KOPT-K1 (cell line): ENCODE results near the gene LHFPL3.

Experiments
- H3K27ac ChIP-seq: fragments of 200-600 bp; sonication (generic); 2 replicates; pipeline ENCODE4 v1.5.1; 2016; ENCODE audit warnings: antibody characterized with exemption, mild to moderate bottlenecking, low read depth, low read length; ENCODE audit not compliant: poor library complexity, severe bottlenecking
- H3K36me3 ChIP-seq: fragments of 200-600 bp; sonication (generic); 2 replicates; pipeline ENCODE4 v1.5.1; 2017; ENCODE audit warnings: antibody characterized with exemption, mild to moderate bottlenecking, low read length, moderate library complexity; ENCODE audit not compliant: insufficient read depth
- H3K9me3 ChIP-seq: fragments of 200-600 bp; sonication (generic); 2 replicates; pipeline ENCODE4 v1.5.1; 2017; ENCODE audit warnings: antibody characterized with exemption, low read length, mild to moderate bottlenecking; ENCODE audit not compliant: insufficient read depth, poor library complexity, severe bottlenecking

LHFPL3 gene

DNA sequence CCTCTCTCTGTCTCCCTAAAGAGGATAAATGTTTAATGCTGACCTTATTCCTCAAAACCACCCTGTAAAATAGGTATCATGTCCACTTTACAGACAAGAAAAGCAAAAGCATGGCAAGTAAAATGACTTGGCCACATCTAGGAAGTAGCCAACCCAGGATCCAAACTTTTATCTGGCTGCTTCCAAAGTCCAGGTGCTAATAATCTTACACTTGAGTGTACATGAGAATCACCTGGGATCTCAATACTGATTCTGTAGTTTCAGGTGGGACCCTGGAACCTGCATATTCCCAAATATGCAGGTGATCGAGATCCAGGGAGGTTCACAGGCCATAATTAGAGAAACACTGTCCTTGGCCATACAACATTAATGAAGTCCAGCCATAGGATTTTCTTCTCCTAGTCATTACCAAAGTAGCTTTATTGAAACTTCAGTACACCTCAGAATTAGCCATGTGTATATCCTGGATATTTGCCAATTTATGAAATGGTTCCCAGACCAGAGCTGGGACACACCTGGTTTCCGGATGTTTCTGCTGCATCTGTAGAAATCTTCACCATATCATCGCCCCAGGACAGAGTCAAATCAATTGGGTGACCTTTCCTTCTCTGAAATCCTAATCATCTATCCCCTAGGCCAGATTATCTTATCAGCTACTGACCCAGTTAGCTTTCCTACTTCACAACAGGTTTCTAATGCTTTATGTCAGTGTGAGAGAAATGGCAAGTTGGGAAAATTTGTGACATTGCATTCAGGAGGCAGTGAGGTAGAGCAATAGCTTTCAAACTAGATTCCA is 566.5 kb downstream of the LHFPL3 start:
- no peaks in the 10 kb centered on the region for H3K36me3 ChIP-seq
- H3K9me3 ChIP-seq: no peaks in the 10 kb centered on the region
- H3K27ac ChIP-seq: no peak overlapping the region

DNA sequence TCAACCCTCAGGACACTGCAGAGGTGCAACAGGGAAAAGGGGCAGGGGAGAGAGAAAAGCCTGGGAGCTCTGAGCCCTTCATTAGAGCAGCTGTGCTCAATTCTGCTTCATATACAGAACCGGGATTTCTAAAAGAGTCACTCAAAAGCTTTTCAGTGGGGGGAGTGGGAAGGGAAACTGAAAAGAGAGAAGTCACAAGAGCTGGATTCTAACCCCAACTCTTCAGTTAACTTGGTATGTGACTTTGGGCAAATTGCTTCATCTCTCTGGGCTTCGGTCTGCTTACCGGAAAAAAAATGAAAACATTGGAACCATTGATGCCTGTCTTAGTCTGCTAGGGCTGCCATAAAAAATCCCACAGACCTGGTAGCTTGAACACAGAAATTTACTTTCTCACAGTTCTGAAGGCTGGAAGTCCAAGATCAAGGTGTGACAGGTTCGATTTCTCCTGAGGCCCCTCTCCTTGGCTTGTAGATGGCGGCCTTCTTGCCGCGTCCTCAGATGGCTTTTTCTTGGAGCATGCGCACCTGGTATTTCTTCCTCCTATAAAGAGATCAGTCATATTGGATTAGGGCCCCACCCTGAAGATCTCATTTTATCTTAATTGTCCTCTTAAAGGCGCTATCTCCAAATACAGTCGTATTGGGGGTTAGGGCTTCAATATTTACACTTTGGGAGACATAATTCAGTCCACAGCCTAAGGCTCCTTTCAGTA is 567.3 kb downstream of the LHFPL3 start:
- Histone ChIP-seq H3K9me3 (no peaks in the 10 kb centered on the region), H3K27ac (no peak overlapping the region), H3K36me3 (no peaks in the 10 kb centered on the region)

DNA sequence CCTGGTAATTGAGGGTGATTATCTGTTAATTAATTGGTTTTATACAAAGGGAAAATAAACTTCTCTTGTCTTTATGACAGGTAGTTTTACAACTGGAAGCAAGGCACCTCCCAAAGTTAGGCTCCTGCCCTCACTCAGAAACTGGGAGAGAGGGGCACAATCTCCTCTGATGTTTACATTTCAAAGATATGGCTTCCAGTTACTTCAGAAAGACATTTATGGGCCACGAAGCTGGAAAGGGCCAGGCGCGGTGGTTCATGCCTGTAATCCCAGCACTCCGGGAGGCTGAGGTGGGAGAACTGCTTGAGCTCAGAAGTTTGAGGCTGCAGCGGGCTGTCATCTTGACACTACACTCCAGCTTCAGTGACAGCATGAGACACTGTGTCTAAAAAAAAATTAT is 570.0 kb downstream of the LHFPL3 start:
- Histone ChIP-seq H3K36me3 (no peaks in the 10 kb centered on the region), H3K9me3 (no peaks in the 10 kb centered on the region), H3K27ac (no peak overlapping the region)

DNA sequence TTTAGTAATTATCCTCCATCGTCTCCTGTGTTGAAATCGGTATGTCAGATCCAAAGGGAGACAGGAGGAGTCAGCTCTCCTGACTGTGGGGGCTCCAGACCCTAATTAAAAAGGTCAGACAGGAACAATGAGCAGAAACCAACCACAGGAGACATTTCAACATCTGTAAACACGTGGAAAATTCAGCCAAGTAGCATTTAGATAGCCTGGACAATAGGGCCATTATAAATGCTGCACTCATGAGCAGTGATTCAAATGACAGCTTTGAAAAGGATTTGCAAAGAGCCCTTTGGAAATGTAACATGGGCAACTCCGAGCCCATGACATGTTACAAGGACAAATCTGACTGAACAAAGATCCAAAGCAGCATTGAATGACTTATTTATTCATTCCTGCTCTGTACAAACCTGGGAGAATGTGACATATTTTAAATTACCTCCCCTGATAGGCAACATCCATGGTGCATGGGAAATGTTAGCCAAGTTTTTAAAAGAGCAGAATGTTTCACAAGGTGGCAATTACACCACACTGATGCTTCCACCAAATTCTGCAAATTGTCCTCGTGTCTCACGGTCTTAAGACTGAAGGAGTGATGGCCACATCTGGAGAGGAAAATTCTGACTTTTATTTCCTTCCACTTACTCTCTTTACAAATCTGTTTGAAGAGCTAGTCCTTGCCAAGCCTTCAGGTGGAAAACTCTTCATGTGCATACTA is 572.3 kb downstream of the LHFPL3 start:
- Histone ChIP-seq H3K36me3 (no peaks in the 10 kb centered on the region), H3K9me3 (no peaks in the 10 kb centered on the region), H3K27ac (no peak overlapping the region)

DNA sequence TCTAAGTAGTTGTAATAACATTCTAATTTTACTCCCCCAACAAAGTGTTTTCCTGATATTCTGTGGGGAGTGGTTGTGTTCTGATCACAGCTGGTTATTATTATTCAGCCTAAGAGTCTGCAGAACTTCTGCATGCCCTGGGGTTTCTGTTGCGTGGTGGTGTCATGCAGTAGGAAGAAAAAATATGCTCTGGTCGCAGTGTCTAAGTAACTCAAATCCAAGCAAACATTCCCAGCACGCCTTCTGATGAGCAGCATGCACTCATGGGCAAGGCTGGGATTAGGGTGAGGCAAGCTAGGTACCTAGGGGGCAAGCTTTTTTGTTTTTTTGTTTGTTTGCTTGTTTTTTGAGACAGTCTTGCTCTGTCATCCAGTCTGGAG is 572.8 kb downstream of the LHFPL3 start:
- no peaks in the 10 kb centered on the region for H3K36me3 ChIP-seq
- no peak overlapping the region for H3K27ac ChIP-seq

DNA sequence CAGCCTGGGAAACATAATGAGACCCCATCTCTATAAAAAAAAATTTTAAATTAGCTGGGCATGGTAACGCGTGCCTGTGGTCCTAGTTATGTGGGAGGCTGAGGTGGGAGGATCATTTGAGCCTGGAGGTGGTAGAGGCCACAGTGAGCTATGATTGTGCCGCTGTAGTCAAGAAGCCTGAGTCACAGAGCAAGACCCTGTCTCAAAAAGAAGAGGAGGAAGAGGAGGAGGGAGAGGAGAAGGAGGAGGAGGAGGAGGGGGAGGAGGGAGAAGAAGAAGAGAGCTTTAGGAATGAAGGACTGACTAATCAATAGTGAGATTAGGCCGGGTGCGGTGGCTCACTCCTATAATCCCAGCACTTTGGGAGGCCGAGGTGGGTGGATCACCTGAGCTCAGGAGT is 573.8 kb downstream of the LHFPL3 start:
- H3K27ac ChIP-seq: no peak overlapping the region
- H3K9me3 ChIP-seq: no peaks in the 10 kb centered on the region
- no peaks in the 10 kb centered on the region for H3K36me3 ChIP-seq

More for the DNA sequence above, 572.8 kb downstream of the LHFPL3 start:
- no peaks in the 10 kb centered on the region for H3K9me3 ChIP-seq

DNA sequence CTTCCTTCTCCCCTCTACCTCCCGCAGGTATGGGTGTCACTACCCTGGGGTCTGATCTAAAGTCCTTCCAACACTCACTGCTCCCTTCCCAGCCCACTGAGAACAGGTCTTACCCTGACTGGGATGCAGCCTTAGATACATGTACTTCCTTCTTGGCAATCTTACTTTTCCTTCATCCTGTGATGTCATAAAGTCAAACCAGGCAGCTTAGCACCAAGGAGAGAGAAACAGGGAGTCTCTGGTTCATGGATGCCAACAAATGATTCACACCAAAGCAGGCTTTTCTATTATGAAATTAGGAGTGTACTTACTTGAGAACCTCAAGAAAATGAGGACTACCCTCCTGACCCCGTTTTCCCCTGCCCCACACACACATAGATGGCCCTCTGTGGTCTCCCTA is 574.6 kb downstream of the LHFPL3 start:
- Histone ChIP-seq H3K36me3 (no peaks in the 10 kb centered on the region), H3K9me3 (no peaks in the 10 kb centered on the region), H3K27ac (no peak overlapping the region)

DNA sequence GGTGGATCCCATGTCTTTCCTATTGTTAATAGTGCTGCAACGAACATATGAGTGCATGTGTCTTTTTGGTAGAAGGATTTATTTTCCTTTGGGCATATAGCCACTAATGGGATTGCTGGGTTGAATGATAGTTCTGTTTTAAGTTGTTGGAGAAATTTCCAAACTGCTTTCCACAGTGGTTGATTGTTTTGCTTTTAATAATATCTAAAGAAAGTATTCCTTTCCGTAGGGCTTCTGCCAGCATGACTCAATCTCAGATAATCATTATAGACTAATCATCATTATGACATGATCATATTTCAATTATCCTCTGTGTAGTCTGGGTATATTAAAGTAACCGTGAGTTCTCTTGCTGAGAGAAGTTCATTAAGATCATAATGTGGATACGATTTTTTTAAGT is 575.4 kb downstream of the LHFPL3 start:
- no peaks in the 10 kb centered on the region for H3K9me3 ChIP-seq
- H3K36me3 ChIP-seq: no peaks in the 10 kb centered on the region
- H3K27ac ChIP-seq: no peak overlapping the region

DNA sequence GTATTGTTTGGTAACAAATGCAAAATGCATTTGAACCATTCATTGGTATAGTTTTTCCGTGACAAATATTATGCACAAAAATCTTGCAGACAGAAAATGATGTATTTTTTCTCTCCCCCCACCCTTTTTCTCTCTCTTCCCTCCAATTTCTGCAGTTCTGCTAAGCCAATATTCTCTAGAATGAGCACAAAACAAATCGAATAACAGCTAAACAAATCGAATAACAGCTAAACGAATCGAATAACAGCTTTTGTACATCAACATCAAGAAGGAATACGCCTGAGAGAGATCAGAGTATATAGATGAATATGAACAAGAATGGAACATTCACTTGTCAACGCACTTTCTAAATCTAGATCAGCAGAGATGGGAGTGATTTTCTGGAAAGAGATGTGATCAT is 577.6 kb downstream of the LHFPL3 start:
- no peak overlapping the region for H3K27ac ChIP-seq
- H3K9me3 ChIP-seq: no peaks in the 10 kb centered on the region
- no peaks in the 10 kb centered on the region for H3K36me3 ChIP-seq

DNA sequence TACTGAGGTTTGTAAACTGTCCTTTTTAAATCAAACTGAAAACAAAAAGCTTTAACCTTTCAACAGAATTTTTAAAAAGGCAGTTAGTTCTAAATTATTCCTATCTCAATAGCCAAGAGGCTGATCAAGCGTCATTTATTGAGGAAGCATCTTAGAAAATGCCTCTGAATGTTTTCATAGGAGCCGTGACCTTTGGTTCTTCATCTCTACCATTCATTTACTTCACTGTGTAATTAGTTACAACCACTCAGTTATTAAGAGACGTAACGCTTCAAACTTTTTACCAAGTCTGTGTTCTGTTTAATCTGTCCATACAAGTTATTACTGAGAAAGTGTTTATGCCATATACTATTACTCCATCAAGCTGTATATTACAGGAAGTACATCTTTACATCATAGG is 578.2 kb downstream of the LHFPL3 start:
- Histone ChIP-seq H3K36me3 (no peaks in the 10 kb centered on the region), H3K27ac (no peak overlapping the region), H3K9me3 (no peaks in the 10 kb centered on the region)

DNA sequence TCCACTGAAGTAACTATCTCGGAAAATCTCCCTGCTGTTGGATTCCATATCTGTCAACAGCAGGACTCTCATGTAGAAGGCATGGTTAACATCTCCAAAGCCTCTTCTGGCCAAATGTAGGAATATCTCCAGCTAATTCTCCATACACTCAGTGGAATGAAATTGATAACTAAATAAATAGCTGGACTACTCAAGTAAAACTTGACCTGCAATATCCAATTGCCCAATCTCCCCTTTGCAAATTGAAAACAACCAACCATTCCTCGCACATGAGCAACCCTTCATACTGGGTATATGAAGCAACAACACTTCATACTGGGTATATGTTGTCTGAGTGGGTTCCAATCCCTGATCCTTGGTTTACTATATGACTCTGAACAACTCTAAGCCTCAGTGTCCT is 580.2 kb downstream of the LHFPL3 start:
- Histone ChIP-seq H3K9me3 (no peaks in the 10 kb centered on the region), H3K27ac (no peak overlapping the region), H3K36me3 (no peaks in the 10 kb centered on the region)

DNA sequence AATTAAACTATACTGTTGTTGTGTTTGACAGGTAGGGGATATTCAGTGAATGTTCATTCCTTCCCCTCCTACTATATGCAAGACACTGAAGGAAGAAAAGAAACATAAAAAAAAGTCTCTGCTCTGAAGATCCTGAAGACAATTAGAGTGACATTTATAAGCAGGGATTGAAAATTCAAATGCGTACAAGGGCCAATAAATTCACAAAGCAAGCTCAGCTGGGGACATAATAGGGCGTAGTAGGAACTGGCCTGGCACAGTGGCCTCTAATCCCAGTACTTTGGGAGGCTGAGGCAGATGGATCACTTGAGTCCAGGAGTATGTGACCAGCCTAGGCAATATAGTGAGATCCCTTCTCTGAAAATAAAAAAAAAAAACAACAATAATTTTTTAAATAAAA is 580.7 kb downstream of the LHFPL3 start:
- Histone ChIP-seq H3K27ac (no peak overlapping the region), H3K9me3 (no peaks in the 10 kb centered on the region), H3K36me3 (no peaks in the 10 kb centered on the region)

DNA sequence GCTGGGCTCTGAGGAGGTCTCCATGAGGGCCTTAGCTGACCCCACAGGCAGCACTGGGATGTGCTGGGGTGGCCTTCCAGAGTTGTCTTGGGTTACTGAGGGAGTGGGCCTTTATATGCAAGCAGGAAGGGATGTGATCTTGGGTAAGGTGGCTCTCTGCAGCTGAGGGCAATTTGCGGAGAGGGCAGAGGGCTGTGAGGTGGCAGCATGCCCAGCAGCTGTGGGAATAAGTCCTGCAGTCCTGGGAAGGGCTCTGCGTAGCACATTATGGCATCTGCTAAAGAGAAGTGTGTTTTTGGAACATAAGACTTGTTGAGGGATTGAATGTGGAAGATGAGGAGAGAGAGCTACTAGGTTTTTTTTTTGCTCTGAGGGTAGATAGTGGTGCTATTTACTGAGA is 586.0 kb downstream of the LHFPL3 start:
- H3K27ac ChIP-seq: no peak overlapping the region
- no peaks in the 10 kb centered on the region for H3K36me3 ChIP-seq
- no peaks in the 10 kb centered on the region for H3K9me3 ChIP-seq

DNA sequence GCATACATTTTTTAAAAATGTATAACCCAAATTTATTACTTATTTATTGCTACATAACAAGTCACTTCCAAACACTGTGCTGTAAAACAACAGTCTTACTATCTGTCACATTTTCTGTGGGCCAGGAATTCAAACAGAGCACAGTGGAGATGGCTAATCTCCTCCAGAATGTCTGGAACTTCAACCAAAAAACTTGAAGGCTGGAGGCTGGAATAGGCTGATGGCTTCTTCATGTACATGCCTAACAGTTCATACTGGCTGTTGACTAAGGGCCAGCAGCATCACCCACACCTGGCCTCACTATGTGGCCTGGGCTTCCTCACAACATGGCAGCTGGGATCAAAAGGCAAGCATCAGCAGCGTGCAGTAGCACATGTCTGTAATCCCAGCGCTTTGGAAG is 593.2 kb downstream of the LHFPL3 start:
- no peaks in the 10 kb centered on the region for H3K36me3 ChIP-seq
- H3K9me3 ChIP-seq: no peaks in the 10 kb centered on the region
- no peak overlapping the region for H3K27ac ChIP-seq

DNA sequence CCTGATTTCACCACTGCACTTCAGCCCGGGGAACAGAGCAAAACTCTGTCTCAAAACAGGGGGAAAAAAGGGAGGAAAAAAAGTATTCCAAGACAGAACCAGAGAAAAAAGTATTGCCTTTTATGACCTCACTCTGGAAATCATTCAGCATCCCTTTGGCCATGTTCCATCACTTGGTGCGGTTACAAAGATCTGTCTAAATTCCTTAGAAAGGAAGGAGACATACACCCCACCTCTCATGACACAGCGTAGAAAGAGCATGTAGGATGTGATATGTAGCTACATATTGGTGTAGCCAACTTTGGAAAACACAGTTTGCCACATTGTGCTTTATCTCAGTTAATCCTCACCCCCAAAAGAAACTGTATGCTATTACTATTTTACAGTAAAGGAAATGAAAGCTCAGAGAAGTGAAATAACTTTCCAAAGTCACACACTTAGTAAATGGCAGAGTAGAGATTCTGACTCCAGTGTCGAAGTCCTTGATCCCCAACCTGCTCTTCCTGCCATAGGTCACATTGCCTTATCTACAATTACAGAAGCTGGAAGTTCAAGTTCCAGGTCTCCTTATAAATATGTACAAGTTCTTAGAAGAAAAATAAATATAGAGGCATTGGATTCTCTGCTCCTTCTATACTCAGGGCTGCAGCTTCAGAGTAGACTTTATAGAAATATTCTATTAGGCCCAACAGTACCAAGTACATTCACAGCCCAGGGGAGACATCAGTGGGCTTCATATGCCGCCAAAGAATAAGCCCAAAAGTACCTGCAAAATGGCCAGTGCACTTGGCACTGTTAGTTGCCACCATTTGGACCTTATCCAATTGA is 594.0 kb downstream of the LHFPL3 start:
- no peaks in the 10 kb centered on the region for H3K9me3 ChIP-seq
- no peaks in the 10 kb centered on the region for H3K36me3 ChIP-seq
- no peak overlapping the region for H3K27ac ChIP-seq
